KBM-7 (cell line): ENCODE data around the gene DHX57.
A peak's percentile ranks its signal among the peaks of the same experiment; 100 is the strongest.
"Not testable (repeated sequence)": the region's sequence is repeated elsewhere in the genome, so short reads cannot be mapped to it uniquely, and the experiment has no call there.

Source experiments
- DNase-seq: peaks from one replicate; pipeline ENCODE4 v3.0.0-alpha.2; 2015
- in situ Hi-C: fragments of 300-500 bp; cut with MboI; formaldehyde crosslinking; loops from 2 replicates; pipeline ENCODE4 v1.14.3; 2020; ENCODE audit warnings: low sequenced_read_pairs, low pct_unique_long_range_greater_than_20kb, mixed read lengths

Gene DHX57

DNA sequence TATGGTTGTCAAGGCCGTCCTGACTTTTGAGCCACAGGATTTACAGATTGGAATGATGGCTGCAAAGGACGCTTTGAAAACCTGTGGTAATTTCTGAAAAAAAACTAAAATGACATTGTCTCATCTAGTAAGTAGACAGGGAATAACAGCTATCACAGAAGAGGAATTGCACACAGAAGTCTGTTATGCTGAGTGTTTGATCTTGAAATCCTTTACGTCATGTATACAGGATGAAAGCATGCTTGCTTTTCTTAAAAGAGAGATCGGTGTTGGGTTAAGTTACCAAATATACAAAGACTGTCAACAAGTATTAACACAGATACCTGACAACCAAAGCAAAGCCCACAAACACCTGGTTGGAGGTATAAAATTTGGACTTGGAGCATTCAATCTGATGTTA lies 112.0 kb downstream of the DHX57 start:
- DNase-seq, result no peak
- in situ Hi-C loops, result no loop called here

DNA sequence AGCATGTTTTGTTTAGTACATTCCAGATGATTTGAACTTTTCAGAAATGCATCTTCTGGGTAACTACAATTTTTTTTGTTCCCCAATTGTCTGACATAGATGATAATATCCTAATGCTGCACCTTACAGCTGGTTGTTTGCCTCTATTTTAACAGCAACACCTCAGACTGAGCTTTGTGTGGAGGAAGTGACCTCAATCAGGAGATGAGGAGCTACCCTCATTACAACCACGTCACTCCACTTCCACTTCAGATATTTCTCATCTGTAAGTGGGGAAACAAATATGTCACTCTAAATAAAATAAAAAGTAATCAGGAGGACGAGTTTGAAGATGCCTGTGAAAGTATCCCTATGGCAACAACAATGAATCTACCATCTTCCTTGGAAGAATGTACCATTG lies 112.5 kb downstream of the DHX57 start:
- in situ Hi-C loops, result no loop called here
- no peak for DNase-seq

DNA sequence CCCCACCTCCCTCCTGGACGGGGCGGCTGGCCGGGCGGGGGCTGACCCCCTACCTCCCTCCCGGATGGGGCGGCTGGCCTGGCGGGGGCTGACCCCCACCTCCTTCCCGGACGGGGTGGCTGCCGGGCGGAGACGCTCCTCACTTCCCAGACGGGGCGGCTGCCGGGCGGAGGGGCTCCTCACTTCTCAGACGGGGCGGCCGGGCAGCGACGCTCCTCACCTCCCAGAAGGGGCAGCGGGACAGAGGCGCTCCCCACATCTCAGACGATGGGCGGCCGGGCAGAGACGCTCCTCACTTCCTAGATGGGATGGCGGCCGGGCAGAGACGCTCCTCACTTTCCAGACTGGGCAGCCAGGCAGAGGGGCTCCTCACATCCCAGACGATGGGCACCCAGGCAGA lies 119.8 kb downstream of the DHX57 start:
- DNase-seq, in situ Hi-C loops: not testable (repeated sequence)

DNA sequence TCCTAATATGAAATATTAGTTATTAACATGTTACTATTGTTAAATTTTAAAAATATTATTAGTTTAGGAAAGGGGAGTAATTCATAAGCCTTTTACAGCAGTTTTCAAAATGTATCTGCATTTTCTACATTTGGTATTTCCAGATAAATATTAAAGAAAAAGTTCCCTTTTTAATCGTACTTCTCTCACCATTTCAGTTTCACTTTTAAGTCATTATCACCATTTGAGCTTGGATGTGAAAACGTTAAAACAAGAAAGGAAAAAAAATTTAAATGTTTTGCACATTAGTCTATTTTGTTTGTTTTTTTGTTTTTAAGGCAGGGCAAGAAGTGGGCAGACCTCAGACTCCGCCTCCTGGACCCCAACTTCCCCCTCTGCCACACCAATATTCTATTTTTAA lies 121.2 kb downstream of the DHX57 start:
- in situ Hi-C loops, result no loop called here

DNA sequence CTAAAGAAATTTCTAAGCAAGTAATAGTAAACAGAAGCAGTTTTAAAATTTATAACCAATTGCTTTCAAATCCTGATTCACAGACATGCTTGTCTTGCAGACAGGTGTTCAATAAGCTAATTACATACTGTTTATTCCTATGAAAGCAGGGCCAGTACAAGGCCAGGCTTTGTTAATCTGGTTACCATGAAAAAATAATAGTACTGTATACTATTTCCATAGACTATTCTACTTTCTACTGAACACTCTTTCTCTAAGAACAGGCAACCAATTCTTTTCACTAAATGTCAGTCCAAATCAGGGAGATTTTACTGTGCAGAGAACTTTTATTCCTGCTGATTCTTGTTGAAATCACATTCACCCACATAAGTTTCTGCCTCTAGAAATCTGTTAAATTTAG lies 121.7 kb downstream of the DHX57 start:
- in situ Hi-C loops, result no loop called here
- DNase-seq, result no peak

More for the DNA sequence above, 121.2 kb downstream of the DHX57 start:
- DNase-seq, result no peak

DNA sequence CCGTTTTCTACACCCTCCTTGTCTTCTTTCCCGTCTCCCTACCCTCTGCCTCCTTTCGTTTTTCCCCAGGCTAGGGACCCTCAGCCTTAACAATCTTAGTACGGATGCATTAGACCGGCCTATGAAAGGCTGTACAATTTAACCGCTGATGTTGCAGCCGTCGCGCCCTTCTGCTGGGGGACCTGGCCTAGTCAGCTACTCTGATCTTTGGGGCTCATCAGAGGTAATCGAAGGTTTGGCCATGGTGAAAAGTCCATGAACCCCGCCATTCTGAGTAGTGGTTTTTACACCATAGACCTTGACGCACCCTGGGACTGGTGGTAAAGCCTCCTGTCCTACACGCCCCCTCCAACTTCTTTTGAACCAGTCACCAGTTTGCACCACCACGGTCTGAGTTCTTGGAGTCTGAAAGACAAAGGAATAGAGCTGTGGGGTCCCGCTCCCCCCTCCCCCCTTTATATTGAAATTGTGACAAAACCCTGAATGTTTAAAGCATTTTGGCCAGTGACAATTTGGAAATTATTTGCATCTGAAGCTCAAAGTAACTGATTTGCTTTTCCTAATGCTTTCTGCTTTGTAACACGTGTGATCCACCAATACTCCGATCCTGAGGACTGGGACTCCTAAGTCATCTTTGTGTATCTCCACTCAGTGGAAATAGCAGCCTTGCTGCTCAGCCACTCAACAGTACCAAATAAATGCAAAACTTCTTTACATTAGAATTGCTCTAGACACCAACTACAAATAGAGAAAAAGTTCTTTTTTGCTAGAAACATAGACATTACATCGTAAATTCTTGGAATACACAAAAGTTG lies 123.9 kb downstream of the DHX57 start:
- in situ Hi-C loops, result no loop called here
- no peak for DNase-seq

DNA sequence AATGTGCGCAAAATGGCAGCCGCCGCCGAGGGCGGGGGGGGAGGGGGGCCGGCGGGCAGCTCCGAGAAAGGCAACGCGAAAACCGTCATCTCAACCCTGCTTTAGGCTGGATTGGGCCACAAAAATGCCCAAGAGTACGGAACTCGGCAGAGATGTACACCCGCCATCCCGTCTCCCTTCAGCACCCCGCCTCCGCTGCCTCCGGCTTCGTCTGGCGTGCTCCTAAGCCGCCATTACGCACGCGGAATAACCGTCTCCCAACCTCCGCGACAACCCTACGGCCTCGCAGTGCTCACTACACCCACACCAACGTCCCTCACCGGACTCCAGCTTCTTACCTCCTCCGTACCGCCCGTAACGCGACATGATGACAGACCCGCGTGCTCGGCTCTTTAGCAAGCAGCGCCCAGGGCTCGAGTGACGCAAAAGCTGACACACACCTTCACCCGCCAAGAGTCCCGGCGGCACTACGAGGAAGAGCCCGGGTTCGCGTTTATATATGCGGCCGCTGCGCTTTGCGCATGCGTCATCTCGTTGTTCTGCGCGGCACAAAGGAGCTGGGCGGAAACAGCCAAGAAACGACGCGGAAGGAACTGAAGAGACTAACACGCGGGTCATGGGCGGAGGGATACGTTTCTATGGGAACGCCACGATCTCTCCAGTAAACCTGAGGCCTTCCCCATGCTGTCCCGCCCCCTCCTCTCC lies 124.7 kb downstream of the DHX57 start, which contains the start of gene SRSF7:
SRSF7 (minus strand) TSS at position 471 of the 705 bp plus-strand sequence; CDS start at position 366, 105 bp downstream.
- in situ Hi-C loops, result no loop called here

DNA sequence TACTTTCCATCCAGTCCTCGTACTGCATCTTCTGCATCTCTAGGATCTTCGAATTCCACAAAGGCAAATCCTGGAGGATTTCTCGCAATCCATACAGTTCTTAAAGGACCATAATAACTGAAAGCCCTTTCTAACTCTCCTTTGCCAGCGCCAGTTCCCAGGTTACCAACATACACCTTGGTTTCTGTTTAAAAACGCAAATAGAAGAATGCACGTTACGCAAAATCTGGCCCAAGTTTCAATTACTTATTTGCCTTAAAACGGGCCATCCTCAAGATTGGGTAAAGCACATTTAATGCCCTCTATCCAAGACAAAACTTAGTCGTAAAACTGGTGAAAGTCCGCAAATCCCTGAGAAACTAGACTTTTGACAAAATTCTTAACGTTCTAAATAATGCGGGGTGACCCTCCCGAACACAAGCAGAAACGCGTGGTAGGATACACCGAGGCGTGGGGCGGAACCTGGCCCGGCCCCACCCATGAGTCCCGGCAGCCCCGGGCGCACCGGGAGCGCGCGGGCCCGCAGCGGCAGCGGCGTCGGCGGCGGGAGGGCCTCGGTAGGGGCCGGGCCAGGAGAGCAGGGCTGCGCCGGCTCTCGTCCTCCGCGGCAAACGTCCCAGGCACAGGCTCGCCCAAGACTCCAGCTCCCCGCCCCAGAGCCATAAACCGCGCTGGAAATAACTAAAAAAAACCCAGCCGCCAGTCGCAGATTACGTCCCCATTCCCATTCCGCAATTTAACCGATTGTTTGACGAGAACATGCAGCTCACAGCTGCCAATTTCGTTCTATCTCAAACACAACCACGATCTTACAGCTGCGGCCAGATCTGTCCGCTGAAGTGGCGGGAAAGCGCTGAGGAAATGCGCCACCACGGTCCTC lies 125.5 kb downstream of the DHX57 start:
- DNase-seq, result no peak
- in situ Hi-C loops, result no loop called here

More for the DNA sequence above, 124.7 kb downstream of the DHX57 start, which contains the start of gene SRSF7:
- DNase-seq, result peak; percentile 97

DNA sequence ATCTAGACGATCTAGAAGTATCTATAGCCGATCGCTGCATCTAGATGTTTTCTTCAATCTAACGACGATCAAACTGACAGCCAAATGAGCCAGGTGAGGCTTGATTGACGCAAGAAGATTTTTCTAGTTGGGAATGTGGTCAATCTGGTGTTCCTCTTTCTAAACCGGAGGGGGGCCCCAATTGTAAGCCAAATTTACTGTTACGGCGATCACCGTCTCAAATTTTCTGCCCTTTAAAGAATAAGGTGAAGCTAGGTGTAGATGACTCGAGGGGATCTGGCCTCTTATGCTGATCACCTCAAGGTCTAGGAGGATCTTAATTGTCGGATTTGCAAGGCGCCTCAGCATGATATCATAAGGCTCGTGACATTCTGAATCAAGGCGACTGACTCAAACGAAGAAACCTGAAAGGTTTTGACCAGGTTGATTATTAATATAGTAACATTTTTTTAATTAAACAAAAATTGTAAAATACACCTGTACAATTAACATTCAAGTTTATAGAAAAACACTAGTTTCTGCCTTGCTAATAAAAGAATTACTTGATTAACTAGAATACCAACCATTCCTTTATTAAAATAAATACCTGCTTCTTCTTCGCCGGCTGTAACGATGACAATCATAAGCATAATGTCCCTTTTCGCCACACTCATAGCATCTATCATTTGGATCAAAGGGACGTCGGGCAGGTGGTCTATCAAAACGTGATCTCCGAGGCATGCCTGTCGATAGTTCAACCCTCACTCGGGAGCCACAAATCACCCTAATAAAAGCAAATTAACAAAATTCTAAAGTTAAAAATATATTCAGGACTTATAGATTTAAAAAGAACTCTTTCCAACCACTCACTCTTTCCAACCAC lies 126.6 kb downstream of the DHX57 start:
- in situ Hi-C loops, result loop anchor here (25.0 kb wide), 1 partner anchor 437 kb away; no protein-coding TSS in a partner anchor
- no peak for DNase-seq

DNA sequence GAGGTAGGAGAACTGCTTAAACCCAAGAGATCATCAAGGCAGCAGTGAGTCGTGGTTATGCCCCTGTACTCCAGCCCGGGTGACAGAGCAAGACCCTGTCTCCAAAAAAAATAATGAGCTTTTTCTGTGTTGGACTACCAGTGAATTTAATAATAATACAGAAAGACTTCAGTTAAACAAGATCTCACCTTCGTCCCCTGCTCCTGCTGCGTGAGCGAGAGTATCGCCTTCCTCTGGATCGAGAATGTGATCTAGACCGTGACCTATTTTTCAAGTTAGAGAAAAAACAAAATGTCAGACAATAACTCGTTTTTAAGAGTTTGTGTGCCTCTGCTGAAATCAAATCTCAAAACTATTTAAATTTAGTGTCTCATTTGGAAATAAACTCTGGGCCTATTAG lies 127.3 kb downstream of the DHX57 start:
- in situ Hi-C loops, result loop anchor here (25.0 kb wide), 1 partner anchor 436 kb away; no protein-coding TSS in a partner anchor
- no peak for DNase-seq

DNA sequence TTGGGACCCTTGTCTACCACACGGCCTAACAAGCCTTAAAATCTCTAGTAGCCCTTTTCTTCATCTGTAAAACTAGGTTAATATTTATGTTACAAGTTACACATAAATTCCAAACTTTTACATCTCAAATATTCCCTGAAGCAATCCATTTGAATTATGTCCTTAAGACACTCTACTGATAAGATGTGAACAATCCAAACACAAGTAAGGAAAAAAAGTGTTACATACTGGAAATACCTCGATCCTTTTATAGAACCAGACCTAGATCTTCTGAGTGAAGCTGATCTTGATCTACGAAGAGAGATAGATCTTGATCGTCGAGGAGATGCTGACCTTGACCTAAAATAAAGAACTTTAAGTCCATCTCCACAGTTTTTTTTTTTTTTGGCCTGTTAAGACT lies 127.9 kb downstream of the DHX57 start:
- in situ Hi-C loops, result loop anchor here (25.0 kb wide), 1 partner anchor 436 kb away; no protein-coding TSS in a partner anchor
- no peak for DNase-seq
